ENCODE results near the gene HOXC10. TPM values are rescaled to one million over a fixed set of nuclear protein-coding genes. Genes with fewer than 3 reads are reported as not detected.
A peak's percentile ranks its signal among the peaks of the same experiment; 100 is the strongest.

Gene HOXC10
- total RNA-seq, 1 donor from 2014 or later = 8.5 TPM

- DNase-seq (ENCODE audit: low spot score) = peak; percentile 88
Measured at GRCh38 chr12:53965281-53966084, 19.5 kb upstream of the HOXC10 start.

DNA sequence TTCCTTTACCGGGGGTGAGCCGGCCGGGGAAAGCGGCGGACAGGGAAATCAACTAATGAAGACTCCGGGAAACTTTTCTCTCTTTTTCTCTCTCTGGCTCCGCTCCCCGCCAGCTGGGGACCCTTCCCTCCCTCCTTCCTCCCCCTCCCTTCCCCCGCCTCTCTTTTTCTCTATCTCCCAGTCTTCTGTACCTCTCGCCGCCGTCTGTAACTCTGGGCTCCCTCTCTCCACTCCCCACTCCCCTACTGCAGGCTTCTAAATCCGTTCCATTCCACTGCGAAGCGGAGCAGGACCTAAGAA is 18.9 kb upstream of the HOXC10 start:
- no peak for DNase-seq (ENCODE audit: low spot score)

DNA sequence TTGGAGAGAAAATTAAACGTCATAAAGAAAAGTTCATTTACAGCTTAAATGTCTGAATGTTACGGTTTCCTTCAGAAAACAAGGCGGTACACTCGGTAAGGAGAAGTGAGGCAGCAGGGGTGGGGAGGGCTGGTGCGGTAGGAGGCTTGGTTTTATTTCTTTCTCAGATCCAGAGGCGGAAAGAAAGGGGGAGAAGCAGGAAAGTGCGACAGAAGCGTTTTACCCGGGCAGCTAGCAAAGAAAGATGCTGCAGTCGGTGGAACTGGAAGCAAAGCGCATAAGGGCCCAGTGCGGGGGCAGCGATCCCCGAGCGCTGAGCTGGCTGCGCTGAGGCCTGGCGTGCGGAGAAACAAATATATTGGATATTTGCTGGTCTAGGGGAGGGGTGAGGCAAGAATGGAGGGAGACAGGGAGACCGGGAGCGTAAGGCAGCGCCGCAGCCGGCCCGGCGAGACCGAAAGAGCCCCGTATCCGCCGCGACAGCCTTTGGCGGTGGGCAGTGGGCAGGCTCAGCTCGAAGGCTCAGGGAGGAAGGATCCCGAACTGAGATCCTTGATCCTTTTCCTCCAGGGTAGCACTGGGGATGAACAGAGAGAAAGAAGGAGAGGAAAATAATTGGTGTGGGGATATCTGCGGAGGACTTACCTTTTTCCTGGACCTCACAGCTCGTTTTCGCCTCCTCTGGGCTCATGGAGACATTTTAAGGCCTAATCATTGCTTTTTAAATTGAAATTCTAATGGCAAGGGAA is 18.4 kb upstream of the HOXC10 start:
- no peak for DNase-seq (ENCODE audit: low spot score)

GRCh38 chr12:53967421-53967925 is 17.5 kb upstream of the HOXC10 start:
- DNase-seq (ENCODE audit: low spot score) = no peak

- no peak for DNase-seq (ENCODE audit: low spot score)
Measured at GRCh38 chr12:53968214-53969127, 16.5 kb upstream of the HOXC10 start.

DNA sequence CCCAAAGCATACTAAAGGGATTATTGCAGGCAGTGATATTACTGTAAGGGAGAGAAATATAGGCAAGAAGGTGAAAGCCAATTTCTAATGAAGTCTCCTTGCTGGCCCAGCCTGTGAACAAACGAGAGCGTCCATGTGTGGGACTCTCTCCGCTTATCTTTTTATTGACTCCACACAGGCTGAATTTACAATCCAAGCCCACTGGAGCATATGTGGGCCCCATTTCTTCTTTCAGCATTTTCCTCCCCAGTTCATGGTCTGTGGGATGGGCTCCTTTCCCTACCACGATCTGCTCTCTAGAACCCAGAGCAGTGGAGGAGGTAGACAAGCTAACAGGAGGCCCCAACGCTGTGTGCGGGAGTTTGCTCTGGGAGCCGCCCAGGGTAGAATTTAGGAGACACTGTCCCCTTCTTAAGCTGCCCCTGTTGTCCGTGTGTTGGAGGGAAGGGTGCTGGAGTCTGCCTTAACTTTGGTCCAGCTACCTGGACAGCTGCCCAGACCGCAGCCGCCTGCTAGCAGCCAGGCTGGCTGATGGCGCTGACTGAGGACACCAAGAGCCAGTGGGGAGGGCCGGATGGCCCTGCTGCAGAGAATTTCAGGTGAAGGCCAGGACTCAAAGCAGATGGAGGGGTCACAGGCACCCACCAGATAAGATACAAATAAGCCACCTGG is 15.2 kb upstream of the HOXC10 start:
- no peak for DNase-seq (ENCODE audit: low spot score)

DNA sequence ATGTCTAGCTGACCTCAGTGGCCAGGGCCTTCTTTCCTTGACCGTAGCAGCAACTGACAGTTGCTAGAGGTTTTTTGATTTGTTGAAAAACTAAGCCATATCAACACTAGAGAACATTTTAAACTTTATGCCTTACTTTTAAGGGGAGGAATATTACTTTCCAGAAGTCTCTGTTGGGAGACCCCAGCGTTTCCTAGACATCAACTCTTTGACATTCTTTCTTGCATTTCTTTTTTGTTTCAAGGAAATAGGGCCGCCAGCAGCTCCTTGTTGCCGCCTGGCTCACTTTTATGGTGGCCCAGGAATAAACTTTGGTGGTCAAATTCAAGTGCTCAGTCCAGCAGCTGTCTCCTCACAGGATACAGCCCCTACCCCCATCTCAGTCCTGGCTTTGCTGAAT is 14.5 kb upstream of the HOXC10 start:
- no peak for DNase-seq (ENCODE audit: low spot score)

- DNase-seq (ENCODE audit: low spot score) = no peak
Measured at GRCh38 chr12:53971129-53971528, 13.8 kb upstream of the HOXC10 start.

- no peak for DNase-seq (ENCODE audit: low spot score)
Measured at GRCh38 chr12:53971686-53972085, 13.3 kb upstream of the HOXC10 start.

DNA sequence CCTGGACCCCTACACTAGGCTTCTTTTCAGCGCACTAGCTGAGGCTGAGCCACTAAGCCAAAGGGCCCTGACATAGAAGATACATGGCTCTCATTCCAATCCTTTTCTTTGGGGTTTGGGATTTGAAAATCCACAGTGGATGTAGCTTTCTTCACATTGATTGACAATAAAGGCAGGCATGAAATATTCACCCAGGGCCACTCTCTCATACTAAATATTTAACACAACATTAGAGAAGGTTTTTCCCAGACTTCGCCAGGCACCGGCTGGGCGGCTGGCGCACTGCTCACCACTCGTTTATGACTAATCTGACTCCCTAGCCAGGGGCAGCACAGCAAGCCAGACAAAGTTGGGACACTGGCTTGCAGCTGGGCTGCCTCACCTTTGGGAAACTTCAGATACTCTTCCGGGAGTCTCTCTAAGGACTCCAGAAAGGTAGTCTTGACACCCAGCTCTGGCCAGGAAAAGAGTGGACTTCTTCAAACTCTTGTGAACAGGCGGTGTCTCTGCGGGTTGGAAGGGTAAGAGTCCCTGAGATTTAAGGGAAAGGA is 12.7 kb upstream of the HOXC10 start:
- DNase-seq (ENCODE audit: low spot score) = no peak

DNA sequence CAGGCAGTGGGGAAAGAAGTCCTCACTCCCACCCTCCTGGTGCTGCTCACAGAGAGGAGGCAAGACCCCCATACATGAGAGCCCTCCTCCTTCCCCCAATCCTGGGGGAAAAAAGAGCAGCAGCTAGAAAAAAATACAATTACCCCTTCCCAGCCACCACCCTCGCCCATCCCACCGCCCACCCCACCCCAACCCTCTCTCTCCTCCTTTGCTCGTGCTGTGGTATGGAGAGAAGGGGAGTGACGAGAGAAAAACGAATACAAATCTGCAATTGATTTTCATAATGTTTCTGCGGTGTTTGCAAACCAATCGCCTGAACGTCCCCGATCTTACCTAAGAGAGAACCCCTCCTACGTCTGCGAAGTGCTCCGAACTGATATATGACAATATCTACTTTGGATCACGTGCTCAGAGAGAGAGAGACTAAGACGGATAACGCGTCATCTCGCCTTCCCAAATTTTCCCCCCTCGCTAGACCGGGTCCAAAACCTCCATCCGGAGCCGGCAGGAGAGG is 12.2 kb upstream of the HOXC10 start, which contains the start of gene HOXC11:
TSS of gene HOXC11 (plus strand) at position 405 of the 514 bp plus-strand sequence. CDS start 116 bp downstream, outside the sequence.
- DNase-seq (ENCODE audit: low spot score) = no peak

GRCh38 chr12:53973236-53974042 is 11.5 kb upstream of the HOXC10 start:
- no peak for DNase-seq (ENCODE audit: low spot score)

- DNase-seq (ENCODE audit: low spot score) = no peak
Measured at GRCh38 chr12:53974084-53975063, 10.6 kb upstream of the HOXC10 start, which contains the start of gene HOTAIR. HOTAIR (minus strand) TSS chr12:53974954.

DNA sequence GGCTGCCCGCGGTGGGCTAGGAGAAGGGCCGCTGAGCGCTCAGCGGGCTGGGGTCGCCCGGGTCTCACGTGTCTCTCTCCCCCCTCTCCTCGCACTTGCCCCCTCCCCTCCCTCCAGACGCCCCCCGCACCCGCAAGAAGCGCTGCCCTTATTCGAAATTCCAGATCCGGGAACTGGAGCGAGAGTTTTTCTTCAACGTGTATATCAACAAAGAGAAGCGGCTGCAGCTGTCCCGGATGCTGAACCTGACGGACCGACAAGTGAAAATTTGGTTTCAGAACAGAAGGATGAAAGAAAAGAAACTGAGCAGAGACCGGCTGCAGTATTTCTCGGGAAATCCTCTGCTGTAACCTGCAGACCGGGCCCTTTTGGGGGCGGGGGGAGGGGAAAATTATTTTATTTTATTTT is 9.9 kb upstream of the HOXC10 start:
- no peak for DNase-seq (ENCODE audit: low spot score)

GRCh38 chr12:53975479-53976152 is 9.3 kb upstream of the HOXC10 start:
- DNase-seq (ENCODE audit: low spot score) = no peak

DNA sequence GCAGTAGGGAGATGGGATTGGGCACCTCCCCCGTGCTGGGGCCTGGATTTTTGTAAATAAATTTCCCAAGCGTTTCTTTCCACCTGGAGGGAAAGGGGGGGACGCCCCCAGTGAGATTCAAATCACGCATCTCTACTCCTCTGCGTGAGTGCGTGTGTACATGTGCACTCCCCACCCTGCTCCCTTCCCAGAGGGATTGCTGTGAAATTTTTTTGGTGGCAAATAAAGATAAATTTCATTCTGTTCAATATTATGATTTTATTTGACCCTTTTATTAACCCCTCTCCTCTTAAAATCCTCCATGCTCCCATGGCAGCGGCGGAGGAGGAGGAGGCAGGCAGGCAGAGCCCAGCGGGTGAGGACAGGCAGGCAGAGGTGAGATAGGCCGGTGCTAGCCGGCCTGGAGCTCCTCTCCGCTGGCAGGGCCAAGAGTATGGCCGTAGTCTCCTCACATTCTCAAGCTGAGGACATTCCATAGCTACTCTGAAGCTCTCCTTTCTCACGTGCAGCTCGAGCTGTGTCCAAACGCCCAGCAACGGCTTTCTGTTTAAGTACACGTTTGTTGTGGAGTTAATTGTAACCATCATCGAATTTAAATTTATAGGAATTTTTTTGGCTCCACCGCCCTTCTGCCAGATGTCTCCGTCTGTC is 8.6 kb upstream of the HOXC10 start:
- no peak for DNase-seq (ENCODE audit: low spot score)

DNA sequence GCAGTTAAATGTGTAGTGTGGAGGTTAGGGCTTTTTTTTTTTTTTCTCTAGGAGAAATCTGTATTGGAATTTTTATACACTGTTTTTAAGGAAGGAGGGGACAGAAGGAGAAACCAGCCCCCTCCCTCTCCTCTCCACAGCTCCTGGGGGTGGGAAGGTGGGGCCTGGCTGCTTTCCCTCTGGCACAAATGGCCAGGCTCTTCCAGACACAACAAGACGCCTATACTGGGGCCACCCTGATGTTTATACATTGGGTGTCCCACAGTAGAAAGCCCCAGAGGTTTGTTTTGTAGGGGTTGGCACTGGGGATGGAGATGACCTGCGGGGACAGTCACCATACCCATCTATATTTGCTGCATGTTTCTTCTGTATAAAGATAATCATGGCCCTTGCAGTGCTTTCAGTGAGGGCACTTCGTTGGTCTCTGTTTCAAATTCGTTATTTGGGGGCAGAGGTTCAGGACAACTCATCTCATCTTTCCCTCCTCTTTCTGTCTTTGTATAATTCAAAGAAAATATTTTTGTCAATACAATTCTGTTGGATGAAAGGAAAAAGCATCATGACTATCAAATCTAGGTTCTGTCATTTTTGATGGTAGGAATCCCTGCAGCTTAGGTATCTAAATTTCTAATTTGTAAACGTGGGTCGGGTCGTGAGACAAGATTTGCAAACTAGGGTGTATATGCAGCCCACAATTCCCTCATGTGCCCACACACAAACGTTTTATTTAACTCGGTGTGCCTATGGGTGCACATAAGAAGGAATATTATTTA is 7.9 kb upstream of the HOXC10 start:
- DNase-seq (ENCODE audit: low spot score) = no peak

Measured in ureter (tissue), 1 donor.